A549 (cell line): Measurements from ENCODE around the gene ATP11A.

Source experiments
- BHLHE40 ChIP-seq: IDR thresholded peaks from 2 replicates; pipeline ENCODE4 v1.6.1; 2012; ENCODE audit warnings: low read depth, low read length, inconsistent platforms
- CTCF ChIP-seq: fragments of >200 bp; sonication (Bioruptor Twin); formaldehyde crosslinking; IDR thresholded peaks from 3 replicates; pipeline ENCODE4 v1.5.1; 2016
- EHMT2 ChIP-seq: fragments of 200-600 bp; sonication (generic); IDR thresholded peaks from 2 replicates; pipeline ENCODE4 v1.6.1; 2016; ENCODE audit warnings: antibody characterized with exemption, low read depth, mild to moderate bottlenecking, moderate library complexity
- ELK1 ChIP-seq: fragments of 150-350 bp; IDR thresholded peaks from 2 replicates; pipeline ENCODE4 v1.6.1; 2014; ENCODE audit warnings: low read depth, mild to moderate bottlenecking, low read length
- FOSB ChIP-seq: fragments of 250-450 bp; sonication (Bioruptor Pico); IDR thresholded peaks from 2 replicates; pipeline ENCODE4 v1.5.0; 2020; ENCODE audit warnings: mild to moderate bottlenecking, moderate library complexity
- HOXA7 ChIP-seq: fragments of 250-450 bp; sonication (Bioruptor Pico); IDR thresholded peaks from 2 replicates; pipeline ENCODE4 v1.5.0; 2020; ENCODE audit warnings: mild to moderate bottlenecking, moderate library complexity
- HOXB13 ChIP-seq: fragments of 250-450 bp; sonication (Bioruptor Pico); IDR thresholded peaks from 2 replicates; pipeline ENCODE4 v1.5.0; 2020; ENCODE audit warnings: low read depth, mild to moderate bottlenecking, moderate library complexity
- KDM5A ChIP-seq: fragments of 200-600 bp; sonication (generic); IDR thresholded peaks from 2 replicates; pipeline ENCODE4 v1.6.1; 2016; ENCODE audit warnings: antibody characterized with exemption, mild to moderate bottlenecking
- NR3C1 ChIP-seq: fragments of >200 bp; sonication (Bioruptor Twin); formaldehyde crosslinking; IDR thresholded peaks from 3 replicates; pipeline ENCODE4 v1.6.1; 2017
- PHF8 ChIP-seq: fragments of 200-600 bp; sonication (generic); IDR thresholded peaks from 2 replicates; pipeline ENCODE4 v1.6.1; 2016; ENCODE audit warnings: low read depth, mild to moderate bottlenecking, antibody characterized with exemption, moderate library complexity, borderline replicate concordance
- POLR2A ChIP-seq: IDR thresholded peaks from 2 replicates; pipeline ENCODE4 v1.6.1; 2012; ENCODE audit warnings: mild to moderate bottlenecking, low read length
- SMC3 ChIP-seq: fragments of >200 bp; sonication (Bioruptor Twin); formaldehyde crosslinking; IDR thresholded peaks from 3 replicates; pipeline ENCODE4 v1.6.1; 2018; ENCODE audit warnings: inconsistent platforms
- ZSCAN20 ChIP-seq: fragments of 250-450 bp; sonication (Bioruptor Pico); IDR thresholded peaks from 2 replicates; pipeline ENCODE4 v1.8.0; 2022; ENCODE audit warnings: mild to moderate bottlenecking, moderate library complexity
- TF ChIP-seq, protein P1 (sequence below): fragments of 450-650 bp; IDR thresholded peaks from 2 replicates; pipeline ENCODE4 v1.6.1; 2014; ENCODE audit warnings: antibody characterized with exemption

DNA sequence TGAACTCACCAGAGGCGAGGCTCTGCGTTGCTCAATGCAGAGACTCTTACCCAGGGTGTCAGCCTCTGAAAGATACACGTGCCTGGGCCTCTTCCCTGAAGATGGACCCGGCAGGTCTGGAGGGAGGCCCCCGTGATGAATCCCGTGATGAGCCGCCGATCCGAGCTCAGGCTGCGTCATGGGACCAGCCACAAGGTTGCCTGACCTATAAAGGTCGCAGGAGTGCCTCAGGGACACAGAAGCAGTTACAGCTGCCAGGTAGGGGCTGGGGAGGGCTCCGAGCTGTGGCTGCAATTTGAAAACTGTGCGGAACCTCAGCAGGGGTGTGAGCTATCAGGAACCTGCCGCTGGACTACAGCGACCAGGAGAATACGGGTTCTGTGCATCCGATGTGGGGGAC, 10.5 kb upstream of the ATP11A start:
- TF ChIP-seq KDM5A (no peak), POLR2A (no peak), CTCF (no peak), HOXA7 (CRISPR knock-in tag) (no peak), NR3C1 (no peak), ELK1 (no peak), FOSB (CRISPR knock-in tag) (no peak), BHLHE40 (no peak), SMC3 (no peak), EHMT2 (no peak), ZSCAN20 (CRISPR knock-in tag) (no peak), PHF8 (no peak), HOXB13 (CRISPR knock-in tag) (no peak)
- TF ChIP-seq, protein P1, sequence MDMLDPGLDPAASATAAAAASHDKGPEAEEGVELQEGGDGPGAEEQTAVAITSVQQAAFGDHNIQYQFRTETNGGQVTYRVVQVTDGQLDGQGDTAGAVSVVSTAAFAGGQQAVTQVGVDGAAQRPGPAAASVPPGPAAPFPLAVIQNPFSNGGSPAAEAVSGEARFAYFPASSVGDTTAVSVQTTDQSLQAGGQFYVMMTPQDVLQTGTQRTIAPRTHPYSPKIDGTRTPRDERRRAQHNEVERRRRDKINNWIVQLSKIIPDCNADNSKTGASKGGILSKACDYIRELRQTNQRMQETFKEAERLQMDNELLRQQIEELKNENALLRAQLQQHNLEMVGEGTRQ: no peak
